Nasal cavity respiratory epithelium epithelial cell of viscerocranial mucosa (primary cell): ENCODE measurements around the gene CARTPT. TPM values are rescaled to one million over a fixed set of nuclear protein-coding genes. Genes with fewer than 3 reads are reported as not detected.

Experiments used
- total RNA-seq: library from RNA; depleted of rRNA; stranded (reverse); fragments of >200 nt; gene quantifications from 2 replicates; pipeline ENCODE4 v1.2.3, GENCODE V29; 2014

The CARTPT gene
- total RNA-seq, result not detected in 2 replicates

GRCh38 chr5:71719063-71719964 lies at the start of gene CARTPT:
TSS of gene CARTPT (plus strand) at chr5:71719275. CDS start at chr5:71719294, 19 bp downstream.

Other genes starting within 250 kb of the CARTPT start
- gene MCCC2, start 131.9 kb upstream of the CARTPT start, total RNA-seq, result 23.6 and 40.4 TPM in 2 replicates